HepG2 (cell line): ENCODE data around the gene KIAA1191.

Source experiments
- ASH2L ChIP-seq: fragments of 300-600, 200-600 bp; sonication (generic); IDR thresholded peaks from 2 replicates; pipeline ENCODE4 v1.7.0; 2017; ENCODE audit warnings: low read depth, mild to moderate bottlenecking, moderate library complexity, mixed read lengths, low read length; ENCODE audit not compliant: insufficient read length
- BHLHE40 ChIP-seq: IDR thresholded peaks from 2 replicates; pipeline ENCODE4 v1.6.1; 2011; ENCODE audit warnings: low read length, improper control_type of control experiment
- CTCF ChIP-seq: sonication (generic); formaldehyde crosslinking; IDR thresholded peaks from 2 replicates; pipeline ENCODE4 v1.5.0; 2020; ENCODE audit warnings: mild to moderate bottlenecking, missing genetic modification reagents, moderate library complexity
- PAXIP1 ChIP-seq: sonication (generic); formaldehyde crosslinking; conservative IDR thresholded peaks from 2 replicates; pipeline ENCODE4 v1.4.0; 2020; ENCODE audit warnings: mild to moderate bottlenecking, missing genetic modification reagents, moderate library complexity
- POLR2AphosphoS2 ChIP-seq: IDR thresholded peaks from 2 replicates; pipeline ENCODE4 v1.6.1; 2011; ENCODE audit warnings: low read depth, low read length, improper control_type of control experiment
- RFX3 ChIP-seq: IDR thresholded peaks from 2 replicates; pipeline ENCODE4 v1.6.1; 2016; ENCODE audit warnings: missing biosample characterization, missing genetic modification reagents
- SETDB1 ChIP-seq: sonication (generic); formaldehyde crosslinking; IDR thresholded peaks from 2 replicates; pipeline ENCODE4 v1.5.1; 2020; ENCODE audit warnings: missing genetic modification reagents, mild to moderate bottlenecking, borderline replicate concordance
- TBP ChIP-seq: sonication (generic); formaldehyde crosslinking; IDR thresholded peaks from 2 replicates; pipeline ENCODE4 v1.5.0; 2020; ENCODE audit warnings: missing genetic modification reagents
- ZFP1 ChIP-seq: IDR thresholded peaks from 2 replicates; pipeline ENCODE4 v1.6.1; 2016
- ZNF17 ChIP-seq: sonication (generic); formaldehyde crosslinking; IDR thresholded peaks from 2 replicates; pipeline ENCODE4 v1.5.0; 2020; ENCODE audit warnings: mild to moderate bottlenecking, missing genetic modification reagents
- ZNF44 ChIP-seq: sonication (generic); formaldehyde crosslinking; IDR thresholded peaks from 2 replicates; pipeline ENCODE4 v1.5.1; 2020; ENCODE audit warnings: mild to moderate bottlenecking, missing genetic modification reagents
- ZNF776 ChIP-seq: sonication (generic); formaldehyde crosslinking; IDR thresholded peaks from 2 replicates; pipeline ENCODE4 v1.4.0; 2020; ENCODE audit warnings: mild to moderate bottlenecking, missing genetic modification reagents
- TF ChIP-seq, protein P1 (sequence below): sonication (generic); formaldehyde crosslinking; IDR thresholded peaks from 2 replicates; pipeline ENCODE4 v1.4.0; 2020; ENCODE audit warnings: low read depth, missing genetic modification reagents

- no peak for TF ChIP-seq CTCF
- no peak for TF ChIP-seq ZFP1 (CRISPR knock-in tag)
- TF ChIP-seq BHLHE40, result no peak
- TF ChIP-seq ASH2L, result no peak
- no peak for TF ChIP-seq SETDB1 (CRISPR knock-in tag)
- no peak for TF ChIP-seq PAXIP1
- TF ChIP-seq RFX3 (CRISPR knock-in tag), result no peak
- TF ChIP-seq, protein P1, sequence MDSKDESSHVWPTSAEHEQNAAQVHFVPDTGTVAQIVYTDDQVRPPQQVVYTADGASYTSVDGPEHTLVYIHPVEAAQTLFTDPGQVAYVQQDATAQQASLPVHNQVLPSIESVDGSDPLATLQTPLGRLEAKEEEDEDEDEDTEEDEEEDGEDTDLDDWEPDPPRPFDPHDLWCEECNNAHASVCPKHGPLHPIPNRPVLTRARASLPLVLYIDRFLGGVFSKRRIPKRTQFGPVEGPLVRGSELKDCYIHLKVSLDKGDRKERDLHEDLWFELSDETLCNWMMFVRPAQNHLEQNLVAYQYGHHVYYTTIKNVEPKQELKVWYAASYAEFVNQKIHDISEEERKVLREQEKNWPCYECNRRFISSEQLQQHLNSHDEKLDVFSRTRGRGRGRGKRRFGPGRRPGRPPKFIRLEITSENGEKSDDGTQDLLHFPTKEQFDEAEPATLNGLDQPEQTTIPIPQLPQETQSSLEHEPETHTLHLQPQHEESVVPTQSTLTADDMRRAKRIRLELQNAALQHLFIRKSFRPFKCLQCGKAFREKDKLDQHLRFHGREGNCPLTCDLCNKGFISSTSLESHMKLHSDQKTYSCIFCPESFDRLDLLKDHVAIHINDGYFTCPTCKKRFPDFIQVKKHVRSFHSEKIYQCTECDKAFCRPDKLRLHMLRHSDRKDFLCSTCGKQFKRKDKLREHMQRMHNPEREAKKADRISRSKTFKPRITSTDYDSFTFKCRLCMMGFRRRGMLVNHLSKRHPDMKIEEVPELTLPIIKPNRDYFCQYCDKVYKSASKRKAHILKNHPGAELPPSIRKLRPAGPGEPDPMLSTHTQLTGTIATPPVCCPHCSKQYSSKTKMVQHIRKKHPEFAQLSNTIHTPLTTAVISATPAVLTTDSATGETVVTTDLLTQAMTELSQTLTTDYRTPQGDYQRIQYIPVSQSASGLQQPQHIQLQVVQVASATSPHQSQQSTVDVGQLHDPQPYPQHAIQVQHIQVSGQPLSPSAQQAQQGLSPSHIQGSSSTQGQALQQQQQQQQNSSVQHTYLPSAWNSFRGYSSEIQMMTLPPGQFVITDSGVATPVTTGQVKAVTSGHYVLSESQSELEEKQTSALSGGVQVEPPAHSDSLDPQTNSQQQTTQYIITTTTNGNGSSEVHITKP (CRISPR knock-in tag), result no peak
- TF ChIP-seq ZNF17, result no peak
- no peak for TF ChIP-seq ZNF44
- no peak for TF ChIP-seq TBP (CRISPR knock-in tag)
- TF ChIP-seq POLR2AphosphoS2, result no peak
- no peak for TF ChIP-seq ZNF776 (CRISPR knock-in tag)
Measured at GRCh38 chr5:176369934-176370711, 8.6 kb upstream of the KIAA1191 start.
